PC-9 (cell line): ENCODE results near the gene ANTXR2.

ENCODE experiments used
- CTCF ChIP-seq: fragments of 200-600 bp; sonication (generic); conservative IDR thresholded peaks from 2 replicates; pipeline ENCODE4 v1.6.1; 2017; ENCODE audit warnings: mixed run types, antibody characterized with exemption, mild to moderate bottlenecking, moderate library complexity
- EZH2 ChIP-seq: fragments of 200-600 bp; sonication (generic); IDR thresholded peaks from 2 replicates; pipeline ENCODE4 v1.8.0; 2017; ENCODE audit warnings: antibody characterized with exemption, low read depth

- TF ChIP-seq CTCF = no peak
- TF ChIP-seq EZH2 = no peak
Observed at GRCh38 chr4:80101792-80102116, 28.7 kb upstream of the ANTXR2 start.
